MM.1S (cell line): ENCODE data around the gene NUCKS1.

Experiments used
- DNase-seq: peaks from one replicate; pipeline ENCODE4 v3.0.0-alpha.2; 2015
- H2AFZ ChIP-seq: fragments of 300-600 bp; sonication (generic); 2 replicates; pipeline ENCODE4 v1.6.0; 2016; ENCODE audit warnings: antibody characterized with exemption, low read length
- H3F3A ChIP-seq: fragments of 300-600 bp; sonication (generic); 2 replicates; pipeline ENCODE4 v1.6.1; 2016; ENCODE audit warnings: mild to moderate bottlenecking, antibody characterized with exemption, low read length, moderate library complexity, mixed read lengths; ENCODE audit not compliant: insufficient read depth
- H3K27ac ChIP-seq: fragments of 300-600 bp; sonication (generic); 2 replicates; pipeline ENCODE4 v1.5.1; 2016; ENCODE audit warnings: mild to moderate bottlenecking, low read length
- H3K27me3 ChIP-seq: fragments of 300-600 bp; sonication (generic); replicated peaks from 2 replicates; pipeline ENCODE4 v1.6.0; 2016; ENCODE audit warnings: low read length; ENCODE audit not compliant: insufficient read depth
- H3K36me3 ChIP-seq: fragments of 300-600 bp; sonication (generic); replicated peaks from 2 replicates; pipeline ENCODE4 v1.6.1; 2016; ENCODE audit warnings: mild to moderate bottlenecking, low read length, mixed read lengths; ENCODE audit not compliant: insufficient read depth
- H3K4me1 ChIP-seq: fragments of 300-600 bp; sonication (generic); 2 replicates; pipeline ENCODE4 v1.6.1; 2016; ENCODE audit warnings: low read length, mixed read lengths
- H3K4me2 ChIP-seq: fragments of 300-600 bp; sonication (generic); 2 replicates; pipeline ENCODE4 v1.6.0; 2016; ENCODE audit warnings: low read depth, low read length
- H3K4me3 ChIP-seq: fragments of 300-600 bp; sonication (generic); 2 replicates; pipeline ENCODE4 v1.5.1; 2016; ENCODE audit warnings: low read length, mixed read lengths
- H3K79me2 ChIP-seq: fragments of 300-600 bp; sonication (generic); 2 replicates; pipeline ENCODE4 v1.6.1; 2016; ENCODE audit warnings: mixed run types, low read length, mixed read lengths
- H3K9ac ChIP-seq: fragments of 300-600 bp; sonication (generic); 2 replicates; pipeline ENCODE4 v1.6.1; 2016; ENCODE audit warnings: low read length, mixed read lengths
- H3K9me2 ChIP-seq: fragments of 300-600 bp; sonication (generic); replicated peaks from 2 replicates; pipeline ENCODE4 v1.6.1; 2016; ENCODE audit warnings: mild to moderate bottlenecking, low read length, mixed read lengths; ENCODE audit not compliant: insufficient read depth
- H3K9me3 ChIP-seq: fragments of 300-600 bp; sonication (generic); replicated peaks from 2 replicates; pipeline ENCODE4 v1.6.1; 2016; ENCODE audit warnings: mild to moderate bottlenecking, low read length, mixed read lengths; ENCODE audit not compliant: insufficient read depth
- H4K20me1 ChIP-seq: fragments of 300-600 bp; sonication (generic); 2 replicates; pipeline ENCODE4 v1.6.1; 2016; ENCODE audit warnings: mild to moderate bottlenecking, low read length, moderate library complexity, mixed read lengths; ENCODE audit not compliant: insufficient read depth
- CTCF ChIP-seq: fragments of 300-600 bp; sonication (generic); IDR thresholded peaks from 2 replicates; pipeline ENCODE4 v1.5.1; 2016; ENCODE audit warnings: antibody characterized with exemption, low read length, mixed read lengths
- EZH2 ChIP-seq: fragments of 300-600 bp; sonication (generic); optimal IDR thresholded peaks from 2 replicates; pipeline ENCODE3; 2017; ENCODE audit warnings: low read depth, mild to moderate bottlenecking, antibody characterized with exemption, low read length, mixed read lengths
- EZH2phosphoT487 ChIP-seq: fragments of 300-600 bp; sonication (generic); IDR thresholded peaks from 2 replicates; pipeline ENCODE4 v1.6.1; 2018; ENCODE audit warnings: antibody characterized with exemption, low read length

The NUCKS1 gene

GRCh38 chr1:205750138-205751035 lies at the start of gene NUCKS1:
Gene NUCKS1, minus strand, starts transcription at chr1:205750182. Its CDS starts 209 bp downstream, at chr1:205749973.
- Histone ChIP-seq H3K4me2 (peak within 1 kb of the TSS; percentile 82), H2AFZ (peak within 1 kb of the TSS; percentile 96), H3K4me3 (peak within 1 kb of the TSS; percentile 85), H3K9me3 (no peaks in the 10 kb centered on the region), H3K4me1 (peaks cover 24% of the 10 kb centered on the region), H3K9ac (peak within 1 kb of the TSS; percentile 81), H3K79me2 (peaks cover 44% of the 10 kb centered on the region), H3F3A (0 out of 2 replicates have a peak, but pooled peaks cover 5% of the 10 kb centered on the region), H3K9me2 (no peaks in the 10 kb centered on the region), H3K36me3 (no peaks in the 10 kb centered on the region), H3K27me3 (no peaks in the 10 kb centered on the region), H3K27ac (peak within 1 kb of the TSS; percentile 67), H4K20me1 (peaks cover 33% of the 10 kb centered on the region)
- TF ChIP-seq EZH2 (no peak), CTCF (no peak), EZH2phosphoT487 (no peak)
- peak; percentile 100 for DNase-seq

- Histone ChIP-seq H3K4me2 (no peak overlapping the region), H3K27me3 (no peaks in the 10 kb centered on the region), H4K20me1 (no peaks in the 10 kb centered on the region), H2AFZ (no peak overlapping the region), H3K4me1 (no peaks in the 10 kb centered on the region), H3K9me3 (no peaks in the 10 kb centered on the region), H3K79me2 (no peaks in the 10 kb centered on the region), H3K9ac (no peak overlapping the region), H3K4me3 (no peak overlapping the region), H3K27ac (no peak overlapping the region), H3K9me2 (no peaks in the 10 kb centered on the region), H3K36me3 (no peaks in the 10 kb centered on the region), H3F3A (no peaks in the 10 kb centered on the region)
- no peak for DNase-seq
- TF ChIP-seq CTCF = no peak
Observed at GRCh38 chr1:205798577-205798976, 48.6 kb upstream of the NUCKS1 start.

GRCh38 chr1:205797168-205797567 lies 47.2 kb upstream of the NUCKS1 start:
- DNase-seq = no peak
- H3K4me3 ChIP-seq = no peak overlapping the region
- H3K9me2 ChIP-seq = no peaks in the 10 kb centered on the region
- no peak overlapping the region for H3K4me2 ChIP-seq
- H3K9ac ChIP-seq = no peak overlapping the region
- H3K36me3 ChIP-seq = no peaks in the 10 kb centered on the region
- H4K20me1 ChIP-seq = no peaks in the 10 kb centered on the region
- no peaks in the 10 kb centered on the region for H3F3A ChIP-seq
- no peak overlapping the region for H3K27ac ChIP-seq
- no peaks in the 10 kb centered on the region for H3K4me1 ChIP-seq
- H3K79me2 ChIP-seq = no peaks in the 10 kb centered on the region
- TF ChIP-seq EZH2phosphoT487 (no peak), EZH2 (no peak), CTCF (no peak)
- H2AFZ ChIP-seq = no peak overlapping the region
- H3K27me3 ChIP-seq = no peaks in the 10 kb centered on the region
- H3K9me3 ChIP-seq = no peaks in the 10 kb centered on the region
